ENCODE data around the gene USP25. TPM values are rescaled to one million over a fixed set of nuclear protein-coding genes. Genes with fewer than 3 reads are reported as not detected.
A peak's percentile ranks its signal among the peaks of the same experiment; 100 is the strongest.

Gene USP25
- total RNA-seq, 1 donor from 2014 or later: 54.5 TPM

- H3K4me3 ChIP-seq (ENCODE audit: low read depth, low read length): no peak overlapping the region
- no peak for TF ChIP-seq CTCF (IDR thresholded peaks at IDR 0.05; ENCODE audit: insufficient read depth, low read length, severe bottlenecking)
- FAIRE-seq (no peak), DNase-seq (ENCODE audit: low read depth) (no peak)
- no peaks in the 10 kb centered on the region for H3K36me3 ChIP-seq (ENCODE audit: control insufficient read depth, insufficient read depth, low read length)
- H3K27me3 ChIP-seq (ENCODE audit: control insufficient read depth, insufficient read depth, low read length): no peaks in the 10 kb centered on the region
Observed at GRCh38 chr21:15893902-15894301, 164.1 kb downstream of the USP25 start.

GRCh38 chr21:15894596-15894995 lies 164.8 kb downstream of the USP25 start:
- Histone ChIP-seq H3K4me3 (ENCODE audit: low read depth, low read length) (no peak overlapping the region), H3K27me3 (ENCODE audit: control insufficient read depth, insufficient read depth, low read length) (no peaks in the 10 kb centered on the region), H3K36me3 (ENCODE audit: control insufficient read depth, insufficient read depth, low read length) (no peaks in the 10 kb centered on the region)
- TF ChIP-seq CTCF (IDR thresholded peaks at IDR 0.05; ENCODE audit: insufficient read depth, low read length, severe bottlenecking): peak; percentile 4
- DNase-seq (ENCODE audit: low read depth) (peak; percentile 20), FAIRE-seq (no peak)

- Histone ChIP-seq H3K4me3 (ENCODE audit: low read depth, low read length) (no peak overlapping the region), H3K36me3 (ENCODE audit: control insufficient read depth, insufficient read depth, low read length) (no peaks in the 10 kb centered on the region), H3K27me3 (ENCODE audit: control insufficient read depth, insufficient read depth, low read length) (no peaks in the 10 kb centered on the region)
- no peak for FAIRE-seq
- TF ChIP-seq CTCF (IDR thresholded peaks at IDR 0.05; ENCODE audit: insufficient read depth, low read length, severe bottlenecking): no peak
- DNase-seq (ENCODE audit: low read depth): no peak
Observed at GRCh38 chr21:15895142-15896106, 165.6 kb downstream of the USP25 start.

GRCh38 chr21:15896501-15896900 lies 166.7 kb downstream of the USP25 start:
- H3K27me3 ChIP-seq (ENCODE audit: control insufficient read depth, insufficient read depth, low read length): no peaks in the 10 kb centered on the region
- FAIRE-seq: no peak
- no peak overlapping the region for H3K4me3 ChIP-seq (ENCODE audit: low read depth, low read length)
- H3K36me3 ChIP-seq (ENCODE audit: control insufficient read depth, insufficient read depth, low read length): no peaks in the 10 kb centered on the region
- TF ChIP-seq CTCF (IDR thresholded peaks at IDR 0.05; ENCODE audit: insufficient read depth, low read length, severe bottlenecking): no peak
- DNase-seq (ENCODE audit: low read depth): no peak

GRCh38 chr21:15904389-15904788 lies 174.6 kb downstream of the USP25 start:
- Histone ChIP-seq H3K36me3 (ENCODE audit: control insufficient read depth, insufficient read depth, low read length) (no peaks in the 10 kb centered on the region), H3K4me3 (ENCODE audit: low read depth, low read length) (no peak overlapping the region), H3K27me3 (ENCODE audit: control insufficient read depth, insufficient read depth, low read length) (no peaks in the 10 kb centered on the region)
- TF ChIP-seq CTCF (IDR thresholded peaks at IDR 0.05; ENCODE audit: insufficient read depth, low read length, severe bottlenecking): no peak
- DNase-seq (ENCODE audit: low read depth) (no peak), FAIRE-seq (no peak)

All from bronchial epithelial cell (primary cell).